GM10266 (cell line): ENCODE results near the gene PTN.
"Not testable (repeated sequence)": the region's sequence is repeated elsewhere in the genome, so short reads cannot be mapped to it uniquely, and the experiment has no call there.

Source experiments
- DNase-seq: peaks from one replicate; pipeline ENCODE4 v3.0.0; 2012; ENCODE audit errors: extremely low spot score
- CTCF ChIP-seq: IDR thresholded peaks from 2 replicates; pipeline ENCODE4 v1.5.1; 2012; ENCODE audit warnings: mild to moderate bottlenecking, low read depth; ENCODE audit not compliant: control insufficient read depth, insufficient read depth; ENCODE audit errors: missing control alignments

The PTN gene

GRCh38 chr7:137213744-137214143 lies 129.8 kb downstream of the PTN start:
- DNase-seq = no peak
- no peak for TF ChIP-seq CTCF

- DNase-seq = no peak
- TF ChIP-seq CTCF = no peak
These were observed 134.2 kb downstream of the PTN start for GRCh38 chr7:137209151-137209817.

- no peak for TF ChIP-seq CTCF
These were observed 136.8 kb downstream of the PTN start for GRCh38 chr7:137206770-137207169.

GRCh38 chr7:137204246-137204645 lies 139.3 kb downstream of the PTN start:
- DNase-seq = no peak
- no peak for TF ChIP-seq CTCF

More at GRCh38 chr7:137206770-137207169, 136.8 kb downstream of the PTN start:
- DNase-seq = no peak

- no peak for TF ChIP-seq CTCF
- no peak for DNase-seq
These were observed 140.2 kb downstream of the PTN start for GRCh38 chr7:137203351-137203750.

GRCh38 chr7:137196648-137197047 lies 146.9 kb downstream of the PTN start:
- DNase-seq = no peak
- TF ChIP-seq CTCF = no peak

GRCh38 chr7:137195996-137196395 lies 147.5 kb downstream of the PTN start:
- no peak for DNase-seq
- no peak for TF ChIP-seq CTCF

- DNase-seq = not testable (repeated sequence)
These were observed 161.9 kb downstream of the PTN start for GRCh38 chr7:137181619-137182018.
